ENCODE results near the gene SMIM33.
A peak's percentile ranks its signal among the peaks of the same experiment; 100 is the strongest.
"Not testable (repeated sequence)": the region's sequence is repeated elsewhere in the genome, so short reads cannot be mapped to it uniquely, and the experiment has no call there.

The SMIM33 gene

DNA sequence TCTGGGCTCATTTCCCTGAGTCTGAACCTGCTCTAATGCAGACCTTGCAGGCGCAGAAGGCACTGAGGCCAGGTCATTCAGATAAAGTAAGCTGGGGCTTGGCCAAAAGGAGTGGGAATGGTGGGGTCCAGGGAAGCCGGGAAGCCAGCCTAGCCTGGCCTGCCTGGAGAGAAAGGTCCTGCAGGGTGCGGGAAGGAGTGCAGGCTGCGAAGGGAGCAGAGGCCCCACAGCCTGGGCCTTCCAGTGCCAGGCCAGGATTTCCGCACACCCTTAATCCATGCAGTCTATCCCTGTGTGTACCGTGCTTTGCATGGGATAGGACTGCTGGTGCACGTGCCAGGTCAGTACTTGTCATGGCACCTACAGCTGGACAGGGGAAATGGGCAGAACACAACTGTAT lies 15.4 kb downstream of the SMIM33 start:
- DNase-seq: no peak

DNA sequence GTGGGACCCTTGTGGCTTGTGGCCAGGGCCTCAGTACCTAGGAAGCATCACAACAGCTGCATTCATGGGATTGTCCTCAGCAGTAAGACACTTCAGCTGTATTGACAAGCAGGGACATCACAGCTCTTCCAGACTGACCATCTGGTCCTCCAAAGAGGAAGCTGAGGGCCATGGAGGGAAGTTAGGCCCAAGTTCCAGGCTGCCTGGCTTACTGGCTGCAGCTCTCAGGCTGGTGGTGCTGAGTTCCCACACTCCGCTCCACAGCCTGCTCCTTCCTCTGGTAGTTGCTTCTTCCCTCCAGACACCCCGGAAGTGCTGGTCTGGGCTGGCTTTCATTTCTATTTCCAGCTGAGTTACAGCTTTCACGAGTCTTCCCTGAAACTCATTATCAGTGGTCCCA lies 17.5 kb downstream of the SMIM33 start:
- DNase-seq: peak; percentile 24 to 39

DNA sequence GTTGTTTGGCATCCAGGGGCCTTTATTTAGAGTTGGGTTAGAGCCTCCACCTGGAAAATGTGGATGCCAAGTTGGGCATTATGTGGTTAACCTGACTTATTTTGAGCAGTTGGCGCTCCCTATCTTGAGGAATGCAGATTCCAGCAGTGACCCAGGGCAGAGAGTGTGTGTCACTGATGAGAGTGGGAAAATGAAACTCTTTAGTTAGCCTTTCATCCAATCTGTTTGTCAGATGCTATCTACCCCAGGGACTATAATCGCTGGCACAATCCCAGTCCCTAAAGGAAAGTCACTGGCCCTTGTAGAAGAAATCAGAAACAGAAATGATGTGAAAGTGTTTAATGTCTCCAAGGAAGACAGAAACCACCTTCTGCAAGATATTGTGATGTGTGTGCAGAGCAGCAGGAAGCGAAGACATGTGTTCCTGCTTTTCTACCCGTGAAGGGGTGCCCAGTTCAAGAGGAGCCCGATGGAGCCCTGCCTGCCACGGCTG lies 21.9 kb downstream of the SMIM33 start:
- no peak for DNase-seq

DNA sequence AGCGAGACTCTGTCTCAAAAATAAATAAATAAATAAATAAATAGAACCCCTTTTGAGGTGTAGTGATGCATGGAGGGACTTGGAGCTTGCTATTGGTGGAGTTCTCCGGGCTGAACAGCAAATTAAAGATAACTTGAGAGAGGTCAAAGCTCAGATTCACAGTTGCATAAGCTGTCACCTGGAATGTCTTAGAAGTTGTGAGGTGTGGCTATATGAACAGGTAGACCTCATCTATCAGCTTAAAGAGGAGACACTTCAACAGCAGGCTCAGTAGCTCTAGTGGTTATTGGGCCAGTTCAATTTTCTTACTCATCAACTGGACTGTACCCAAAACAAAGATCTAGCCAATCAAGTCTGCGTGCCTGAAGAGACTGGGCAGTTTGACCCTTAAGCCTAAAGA lies 23.5 kb downstream of the SMIM33 start:
- DNase-seq: no peak

DNA sequence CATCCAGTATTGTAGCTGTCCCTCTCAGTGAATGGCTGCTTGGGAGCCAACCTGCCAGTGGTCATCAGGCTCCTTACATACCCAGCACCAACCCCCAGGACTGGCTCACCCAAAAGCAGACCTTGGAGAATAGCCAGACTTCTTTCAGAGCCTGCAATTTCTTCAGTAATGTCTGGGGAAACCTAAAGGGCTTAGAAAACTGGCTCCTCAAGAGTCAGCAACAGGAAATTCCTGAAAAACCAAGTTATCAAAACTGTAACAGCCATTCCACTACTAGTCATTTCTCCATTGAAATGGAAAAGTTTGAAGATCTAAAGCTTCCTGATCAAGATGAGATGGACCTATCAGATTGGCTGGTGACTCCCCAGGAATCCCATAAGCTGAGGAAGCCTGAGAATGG lies 24.0 kb downstream of the SMIM33 start:
- DNase-seq: no peak

DNA sequence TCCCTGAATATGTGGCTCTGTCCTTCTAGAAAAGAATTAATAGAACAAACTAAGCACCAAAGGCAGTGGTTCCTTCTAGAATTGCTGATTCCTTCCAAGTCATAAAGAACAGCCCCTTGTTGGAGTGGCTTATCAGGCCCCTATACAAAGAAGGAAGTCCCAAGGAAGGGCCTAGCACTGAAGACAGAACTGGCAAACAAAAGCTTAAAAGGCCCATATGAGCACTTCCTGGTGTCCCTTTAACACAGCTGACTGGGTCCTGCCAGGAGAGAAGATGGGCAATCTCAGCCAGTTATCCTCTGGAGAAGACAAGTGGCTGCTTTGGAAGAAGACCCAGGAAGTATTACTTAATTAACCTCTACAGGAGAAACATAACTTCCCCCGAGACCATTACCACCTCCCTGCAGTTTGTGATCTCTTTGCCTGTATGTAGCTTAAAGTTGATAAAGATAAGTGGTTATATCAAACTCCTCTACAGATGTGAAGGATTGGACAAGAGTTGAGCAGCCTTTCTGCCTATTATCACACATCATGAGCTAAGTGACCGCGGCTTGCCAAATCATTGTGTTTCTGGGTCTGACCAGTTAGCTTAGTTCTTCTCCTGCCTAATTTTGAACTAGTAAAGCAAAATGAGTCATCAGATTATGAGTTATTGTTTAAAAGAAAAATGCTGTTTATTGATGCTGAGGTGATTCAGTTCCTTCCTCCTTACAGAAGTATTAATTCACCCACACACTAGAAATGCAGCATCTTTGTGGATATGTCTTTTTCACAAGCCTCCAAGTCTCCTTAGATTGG lies 25.0 kb downstream of the SMIM33 start:
- peak in 1 of 2 donors; percentile 12 for DNase-seq

DNA sequence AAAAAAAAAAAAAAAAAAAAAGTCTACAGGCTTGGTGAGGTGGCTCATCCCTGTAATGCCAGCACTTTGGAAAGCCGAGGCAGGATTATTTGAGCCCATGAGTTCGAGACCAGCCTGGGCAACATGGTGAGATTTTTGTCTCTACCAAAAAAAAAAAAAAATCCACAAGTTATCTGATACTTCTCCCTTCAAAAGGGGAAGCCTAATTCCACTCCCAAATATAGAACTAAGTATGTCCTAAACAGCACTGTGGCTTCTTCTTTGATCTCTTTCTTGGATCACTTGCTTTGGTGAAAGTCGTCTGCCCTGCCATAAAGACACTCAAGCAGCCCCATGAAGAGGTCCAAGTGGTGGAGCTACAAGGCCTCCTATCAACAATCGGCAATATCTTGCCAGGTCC lies 30.6 kb downstream of the SMIM33 start:
- DNase-seq: no peak

DNA sequence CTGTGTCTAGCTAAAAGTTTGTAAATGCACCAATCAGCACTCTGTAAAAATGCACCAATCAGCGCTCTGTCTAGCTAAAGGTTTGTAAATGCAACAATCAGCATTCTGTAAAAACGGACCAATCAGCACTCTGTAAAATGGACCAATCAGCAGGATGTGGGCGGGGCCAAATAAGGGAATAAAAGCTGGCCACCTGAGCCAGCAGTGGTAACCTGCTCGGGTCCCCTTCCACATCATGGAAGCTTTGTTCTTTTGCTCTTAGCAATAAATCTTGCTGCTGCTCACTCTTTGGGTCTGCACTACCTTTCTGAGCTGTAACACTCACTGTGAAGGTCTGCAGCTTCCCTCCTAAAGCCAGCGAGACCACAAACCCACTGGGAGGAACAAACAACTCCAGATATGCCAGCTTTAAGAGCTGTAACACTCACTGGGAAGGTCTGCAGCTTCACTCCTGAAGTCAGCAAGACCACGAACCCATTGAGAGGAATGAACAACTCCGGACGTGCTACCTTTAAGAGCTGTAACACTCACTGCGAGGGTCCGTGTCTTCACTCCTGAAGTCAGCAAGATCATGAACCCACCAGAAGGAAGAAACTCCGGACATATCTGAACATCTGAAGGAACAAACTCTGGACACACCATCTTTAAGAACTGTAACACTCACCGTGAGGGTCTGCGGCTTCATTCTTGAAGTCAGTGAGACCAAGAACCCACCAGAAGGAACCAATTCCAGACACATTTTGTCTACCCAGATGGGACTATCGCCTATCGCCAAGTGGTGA lies 32.4 kb downstream of the SMIM33 start:
- not testable (repeated sequence) for DNase-seq

DNA sequence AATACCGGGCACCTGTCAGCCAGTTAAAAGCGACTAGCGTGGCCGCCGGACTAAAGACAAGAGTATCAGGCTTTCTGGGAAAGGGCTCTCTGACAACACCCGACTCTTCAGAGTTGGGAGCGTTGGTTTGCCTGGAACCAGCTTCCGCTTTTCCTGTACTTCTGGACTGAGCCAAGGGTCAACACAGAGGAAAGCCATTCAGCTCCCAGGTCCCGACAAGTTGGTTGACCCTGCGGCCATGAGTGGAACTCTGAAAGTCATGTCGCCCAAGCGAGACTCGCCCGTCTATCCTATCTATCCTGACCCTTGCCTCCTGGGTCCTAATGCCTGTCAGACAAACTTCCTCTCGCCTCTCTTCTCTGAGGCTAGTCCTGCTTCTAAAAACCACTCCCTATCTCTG lies 33.1 kb downstream of the SMIM33 start:
- not testable (repeated sequence) for DNase-seq

DNA sequence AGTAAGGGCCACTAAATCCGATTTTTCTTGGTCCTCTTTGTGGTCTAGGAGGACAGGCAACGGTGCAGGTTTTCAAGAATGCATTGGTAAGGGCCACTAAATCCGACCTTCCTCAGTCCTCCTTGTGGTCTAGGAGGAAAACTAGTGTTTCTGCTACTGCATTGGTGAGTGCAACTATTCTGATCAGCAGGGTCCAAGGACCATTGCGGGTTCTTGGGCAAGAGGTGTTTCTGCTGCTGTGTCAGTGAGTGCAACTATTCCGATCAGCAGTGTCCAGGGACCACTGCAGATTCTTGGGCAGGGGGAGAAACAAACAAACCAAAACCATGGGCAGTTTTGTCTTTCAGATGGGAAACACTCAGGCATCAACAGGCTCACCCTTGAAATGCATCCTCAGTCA lies 33.9 kb downstream of the SMIM33 start:
- DNase-seq: not testable (repeated sequence)

DNA sequence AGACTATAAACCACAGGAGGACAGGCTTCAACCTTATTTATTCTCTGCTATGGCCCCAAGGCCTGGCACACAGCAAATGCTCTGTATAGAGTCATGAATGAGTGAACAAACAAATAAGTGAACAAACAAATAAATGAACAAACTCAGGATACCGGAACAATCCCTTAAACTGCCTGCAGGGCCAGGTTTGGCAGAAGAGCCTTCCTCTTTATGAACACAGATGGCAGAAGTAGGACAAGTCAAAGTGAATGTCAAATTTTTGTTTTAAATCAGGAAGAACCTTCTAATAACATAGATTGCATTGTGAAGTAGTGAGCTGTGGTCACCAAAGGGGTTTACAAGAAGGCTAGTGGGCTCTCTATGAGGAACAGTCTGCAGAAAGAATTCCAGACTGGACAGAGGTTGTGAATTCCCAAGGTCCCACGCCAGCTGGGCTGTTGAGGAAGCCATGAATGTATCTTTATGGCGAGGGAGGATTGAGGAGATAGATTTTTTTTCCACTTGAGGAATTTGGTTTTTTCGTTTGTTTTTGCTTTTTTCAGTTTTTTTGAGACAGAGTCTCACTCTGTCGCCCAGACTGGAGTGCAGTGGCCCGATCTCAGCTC lies 42.1 kb downstream of the SMIM33 start:
- no peak for DNase-seq

DNA sequence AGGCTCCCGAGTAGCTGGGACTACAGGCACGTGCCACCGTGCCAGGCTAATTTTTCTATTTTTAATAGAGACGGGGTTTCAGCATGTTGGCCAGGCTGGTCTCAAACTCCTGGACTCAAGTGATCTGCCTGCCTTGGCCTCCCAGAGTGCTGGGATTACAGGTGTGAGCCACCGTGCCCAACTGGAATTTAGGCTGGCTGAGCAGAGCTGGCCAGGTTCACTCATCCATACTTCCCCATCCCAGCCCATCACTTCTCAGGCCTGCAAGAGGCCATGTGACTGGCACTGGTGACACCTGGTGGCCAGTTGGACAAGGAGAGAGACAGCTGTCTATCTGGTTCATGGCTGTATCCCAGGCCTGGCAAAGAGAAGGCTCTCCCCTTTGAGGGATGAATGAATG lies 42.6 kb downstream of the SMIM33 start:
- peak; percentile 41 to 72 for DNase-seq

DNA sequence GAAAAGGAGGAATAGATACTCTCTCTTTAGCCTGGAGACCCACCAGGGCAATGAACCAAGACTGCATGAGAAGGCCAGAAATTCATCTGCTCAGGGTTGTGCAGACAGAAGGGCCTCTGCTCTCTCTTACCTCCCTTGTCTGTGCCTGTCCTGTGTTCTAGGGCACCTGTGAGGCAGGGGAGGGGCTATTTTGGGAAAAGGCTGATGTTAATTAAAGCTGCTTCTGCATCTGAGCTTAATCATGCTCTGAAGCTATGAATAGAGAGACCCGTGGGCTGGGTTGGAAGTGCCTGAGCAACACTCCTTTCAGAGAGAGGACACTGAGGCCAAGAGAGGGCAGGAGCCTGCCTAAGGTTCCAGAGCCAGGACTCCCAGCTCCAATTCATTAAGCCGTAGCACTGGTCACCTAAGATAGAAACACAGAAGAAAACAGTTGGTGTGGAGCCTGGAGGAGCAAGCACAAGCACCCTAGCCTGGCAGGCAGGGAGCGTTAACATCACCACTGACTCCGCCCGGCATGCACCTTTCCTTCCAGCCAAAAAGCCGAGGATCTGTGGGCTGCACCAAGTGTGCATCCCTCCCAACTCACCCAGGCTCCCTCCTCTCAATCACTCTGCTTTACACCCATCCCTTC lies 43.2 kb downstream of the SMIM33 start:
- no peak for DNase-seq

DNA sequence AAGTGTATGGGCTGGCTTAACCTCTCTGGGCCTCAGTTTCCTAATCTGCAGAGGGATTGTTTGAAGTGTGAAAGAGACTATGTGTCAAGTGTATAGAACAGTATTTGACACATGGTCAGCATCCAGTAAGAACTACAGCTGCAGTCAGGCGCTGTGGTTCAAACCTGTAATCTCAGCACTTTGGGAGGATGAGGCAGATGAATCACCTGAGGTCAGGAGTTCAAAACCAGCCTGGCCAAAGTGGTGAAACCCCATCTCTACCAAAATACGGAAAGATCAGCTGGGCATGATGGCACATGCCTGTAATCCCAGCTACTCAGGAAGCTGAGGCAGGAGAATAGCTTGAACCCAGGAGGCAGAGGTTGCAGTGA lies 43.7 kb downstream of the SMIM33 start:
- no peak for DNase-seq

DNA sequence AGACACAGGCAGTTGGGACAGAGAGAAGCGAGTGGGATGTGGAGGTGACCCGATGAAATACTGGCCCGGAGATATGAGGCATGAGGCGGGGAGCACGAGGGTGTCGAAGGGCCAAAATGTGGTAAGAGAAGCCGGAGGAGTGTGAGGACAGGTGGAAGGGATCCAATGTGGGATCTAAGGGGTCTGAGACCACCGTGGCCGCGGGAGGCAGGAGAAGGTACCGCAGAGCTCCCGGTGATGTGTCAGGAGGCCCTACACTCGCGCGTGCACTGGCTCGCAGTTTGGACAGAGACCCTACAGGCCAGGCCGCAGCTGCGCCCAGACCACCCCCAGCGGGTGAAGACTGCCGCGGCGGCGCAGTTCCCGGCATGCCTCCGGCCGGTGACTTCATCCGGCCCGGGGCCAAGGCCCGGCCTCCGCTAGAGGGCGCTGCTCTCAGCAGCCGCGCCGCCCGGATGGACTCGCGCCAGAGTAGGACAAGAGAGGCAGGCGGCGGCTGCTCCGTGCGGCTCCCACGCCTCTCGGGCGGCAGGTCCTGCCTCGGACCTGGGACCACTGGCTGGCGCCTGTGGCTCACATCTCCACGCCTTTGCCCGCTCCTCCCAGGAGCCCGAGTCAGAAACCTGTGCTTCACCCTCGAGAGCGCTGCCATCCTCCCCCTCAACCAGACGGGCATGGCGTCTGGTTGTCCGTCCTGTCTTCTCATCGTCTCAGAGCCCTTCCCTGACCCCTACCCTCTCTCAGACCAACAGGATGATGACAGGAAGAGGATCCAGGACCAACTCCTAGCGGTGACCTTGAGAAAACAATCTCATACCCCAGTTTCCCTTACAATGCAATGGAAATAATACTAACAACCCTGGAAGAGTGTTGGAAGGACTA lies 47.1 kb downstream of the SMIM33 start:
- DNase-seq: peak; percentile 73 to 88
